Measurements from ENCODE around the gene SMIM44.
"Not testable (repeated sequence)": the region's sequence is repeated elsewhere in the genome, so short reads cannot be mapped to it uniquely, and the experiment has no call there.

The SMIM44 gene

DNA sequence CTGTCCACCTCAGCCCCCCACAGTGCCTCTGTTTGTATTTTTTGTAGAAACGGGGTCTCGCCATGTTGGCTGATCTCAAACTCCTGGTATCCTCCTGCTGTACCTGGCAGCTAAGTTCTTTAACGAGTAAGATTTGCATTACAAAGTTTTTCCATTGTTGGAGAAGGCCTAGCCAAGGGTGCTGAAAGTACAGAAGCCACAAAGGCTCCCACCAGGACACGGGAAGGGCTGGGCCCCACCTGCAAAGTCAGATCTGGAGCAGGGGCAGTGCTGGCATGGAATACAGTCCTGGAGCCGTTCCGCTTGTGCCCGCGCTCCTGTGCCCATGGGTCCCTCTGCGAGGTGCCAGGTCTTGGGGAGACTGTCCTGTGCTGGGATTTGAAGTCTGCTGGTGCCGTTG is 35.0 kb upstream of the SMIM44 start:
- no peak for DNase-seq (ENCODE audit: extremely low read depth in 1 of 2, low read depth in 1 of 2)

DNA sequence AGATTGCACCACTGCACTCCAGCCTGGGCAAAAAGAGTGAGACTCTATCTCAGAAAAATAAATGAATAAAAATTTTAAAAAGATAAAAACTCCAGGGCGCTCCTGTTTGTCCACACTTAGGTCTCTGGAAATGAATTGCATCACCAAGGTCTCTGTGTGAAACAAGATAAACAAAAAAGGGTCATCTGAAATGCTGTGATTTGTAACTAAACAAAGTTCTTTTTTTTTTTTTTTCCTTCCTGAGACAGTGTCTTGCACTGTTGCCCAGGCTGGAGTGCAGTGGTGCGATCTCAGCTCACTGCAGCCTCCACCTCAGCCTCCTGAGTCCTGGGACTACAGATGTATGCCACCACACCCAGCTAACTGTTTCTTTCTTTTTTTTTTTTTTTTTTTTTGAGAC is 34.4 kb upstream of the SMIM44 start:
- DNase-seq (ENCODE audit: extremely low read depth in 1 of 2, low read depth in 1 of 2) = no peak

DNA sequence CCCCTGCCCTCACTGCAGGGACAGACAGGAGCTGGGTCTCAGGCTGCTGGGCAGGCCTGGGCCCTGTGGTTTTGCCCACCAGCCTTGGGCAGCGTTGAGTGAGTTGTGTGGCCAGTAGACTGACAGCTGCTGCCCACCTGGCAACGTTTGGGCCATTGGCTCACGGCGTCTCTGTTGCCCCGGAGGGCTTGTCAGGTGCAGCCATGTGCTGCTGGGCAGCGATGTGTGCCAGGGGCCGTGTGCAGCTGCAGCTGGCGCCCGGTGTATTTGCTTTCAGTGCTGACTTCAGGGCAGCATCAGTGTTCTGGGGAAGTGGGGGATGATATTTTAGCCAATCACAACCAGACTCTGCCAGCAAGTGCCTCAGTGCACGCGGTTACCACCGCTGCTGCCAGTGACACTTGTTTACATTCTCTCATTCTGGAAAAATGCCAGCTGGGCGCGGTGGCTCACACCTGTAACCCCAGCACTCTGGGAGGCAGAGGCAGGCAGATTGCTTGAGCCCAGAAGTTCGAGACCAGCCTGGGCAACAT is 33.5 kb upstream of the SMIM44 start:
- no peak for DNase-seq (ENCODE audit: extremely low read depth in 1 of 2, low read depth in 1 of 2)

DNA sequence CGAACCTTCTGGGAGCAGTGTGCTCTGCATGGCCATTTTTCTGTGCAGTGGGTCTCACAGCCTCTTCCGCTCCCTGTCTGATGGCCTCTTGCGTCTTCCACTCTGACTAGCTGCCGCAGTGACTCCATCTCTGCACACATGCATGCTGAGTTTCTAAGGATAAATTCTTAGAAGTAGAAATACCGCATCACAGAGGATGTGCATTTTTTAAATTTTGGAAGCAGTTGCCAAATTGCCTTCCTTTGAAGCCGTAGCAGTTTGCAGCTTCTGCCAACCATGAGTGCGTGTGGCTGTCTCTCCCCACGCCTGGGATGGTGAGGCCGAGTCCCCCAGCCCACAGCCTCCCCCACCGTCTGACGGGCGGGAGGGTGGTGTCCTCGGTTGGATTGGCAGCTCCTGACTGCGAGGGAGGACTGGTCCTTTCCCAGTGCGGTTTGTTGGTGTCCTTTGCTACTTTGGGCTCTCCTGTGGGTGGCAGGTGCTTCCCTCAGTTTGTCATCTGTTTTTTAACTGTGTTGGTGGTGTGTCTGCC is 32.7 kb upstream of the SMIM44 start:
- DNase-seq (ENCODE audit: extremely low read depth in 1 of 2, low read depth in 1 of 2) = no peak

DNA sequence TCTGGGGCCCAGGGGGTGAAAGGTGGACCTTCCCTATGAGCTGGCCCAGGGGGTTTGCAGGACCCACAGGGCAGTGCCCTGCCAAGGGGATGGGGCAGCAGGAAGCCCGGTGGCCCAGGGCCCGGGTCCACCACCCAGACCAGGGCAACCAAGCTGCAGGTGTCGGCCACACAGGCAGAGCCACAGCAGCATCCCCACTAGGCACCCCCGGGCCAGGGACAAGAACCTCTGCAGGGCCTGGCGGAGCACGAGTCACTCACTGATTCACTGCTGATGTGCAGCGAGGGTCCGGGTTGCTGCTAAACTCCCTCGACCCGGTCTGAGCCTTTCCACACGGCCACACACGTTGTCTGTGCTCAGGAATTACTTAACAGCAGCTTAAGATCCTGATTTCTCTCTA is 31.7 kb upstream of the SMIM44 start:
- no peak for DNase-seq (ENCODE audit: extremely low read depth in 1 of 2, low read depth in 1 of 2)

DNA sequence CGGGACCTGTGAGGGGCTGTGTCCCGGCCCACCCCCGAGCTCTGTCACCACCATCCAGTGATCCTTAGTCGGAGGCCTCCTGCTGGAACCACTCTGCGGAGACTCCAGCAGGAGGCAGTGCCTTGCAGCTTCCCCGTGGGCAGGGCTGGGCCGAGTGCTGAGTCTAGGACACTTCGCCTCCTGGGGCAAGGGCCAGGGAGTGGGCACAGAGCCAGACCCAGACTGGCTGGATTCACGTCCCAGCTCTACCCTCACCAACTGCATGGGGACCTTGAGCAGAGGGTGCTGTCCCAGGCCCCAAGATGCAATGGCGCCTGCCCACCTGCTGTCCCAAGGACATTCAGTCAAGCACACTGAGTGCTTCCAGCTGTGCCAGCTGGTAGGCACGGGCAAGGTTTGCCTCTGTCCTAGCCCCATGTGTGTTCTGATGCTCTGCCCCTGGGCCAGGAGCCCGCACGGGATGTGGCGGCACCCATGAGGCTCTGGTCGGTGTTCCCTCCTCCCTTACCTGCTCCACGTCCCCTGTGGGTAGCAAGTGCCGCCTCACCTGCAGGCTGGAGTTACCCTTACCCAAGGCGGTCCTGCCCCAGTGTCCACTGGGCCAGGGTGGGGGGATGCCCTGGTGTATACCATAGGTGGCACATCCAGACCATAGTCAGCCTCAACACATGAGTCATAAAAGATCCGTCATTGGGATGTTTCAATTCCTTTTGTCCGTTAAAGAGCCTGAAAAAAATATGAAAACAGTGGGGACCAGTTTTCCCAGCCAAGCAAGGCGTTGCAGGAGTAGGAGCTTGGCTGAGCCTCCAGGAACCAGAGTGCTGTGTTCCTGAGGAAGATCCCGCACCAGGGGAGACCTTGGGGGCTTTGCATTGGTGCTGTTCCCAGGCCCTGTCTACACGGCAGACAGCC is 30.2 kb upstream of the SMIM44 start:
- DNase-seq (ENCODE audit: extremely low read depth in 1 of 2, low read depth in 1 of 2) = no peak

DNA sequence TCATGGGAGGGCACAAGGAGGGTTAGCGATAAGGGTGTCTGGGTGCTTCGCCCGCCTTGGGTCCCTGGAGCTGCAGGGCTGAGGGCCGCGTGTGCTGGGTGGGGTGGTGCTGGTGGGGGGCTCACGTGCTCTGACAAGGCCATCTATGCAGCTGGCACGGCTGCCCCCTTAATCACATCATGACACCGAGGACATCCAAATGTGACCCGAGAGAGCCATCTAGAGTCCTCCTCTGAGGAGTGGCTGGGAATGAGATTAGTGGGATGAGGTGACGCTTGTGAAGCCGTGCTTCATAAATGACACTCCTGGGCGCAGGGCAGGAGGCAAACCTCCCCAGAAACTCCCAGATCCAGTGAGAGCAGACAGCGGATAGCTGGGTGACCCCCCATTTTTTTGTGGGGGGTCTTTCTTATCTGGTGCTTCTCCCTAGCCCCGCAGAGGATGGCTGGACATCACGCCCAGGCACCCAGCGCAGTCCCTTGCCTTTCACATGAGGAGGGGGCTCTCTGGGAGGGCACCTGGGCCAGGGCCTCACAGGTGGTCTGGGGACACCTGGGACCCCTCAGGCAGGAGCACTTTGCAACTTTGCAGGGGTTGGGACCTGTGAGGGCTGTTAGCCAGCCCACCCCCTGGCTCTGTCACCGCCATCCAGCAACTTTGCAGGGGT is 29.5 kb upstream of the SMIM44 start:
- no peak for DNase-seq (ENCODE audit: extremely low read depth in 1 of 2, low read depth in 1 of 2)

DNA sequence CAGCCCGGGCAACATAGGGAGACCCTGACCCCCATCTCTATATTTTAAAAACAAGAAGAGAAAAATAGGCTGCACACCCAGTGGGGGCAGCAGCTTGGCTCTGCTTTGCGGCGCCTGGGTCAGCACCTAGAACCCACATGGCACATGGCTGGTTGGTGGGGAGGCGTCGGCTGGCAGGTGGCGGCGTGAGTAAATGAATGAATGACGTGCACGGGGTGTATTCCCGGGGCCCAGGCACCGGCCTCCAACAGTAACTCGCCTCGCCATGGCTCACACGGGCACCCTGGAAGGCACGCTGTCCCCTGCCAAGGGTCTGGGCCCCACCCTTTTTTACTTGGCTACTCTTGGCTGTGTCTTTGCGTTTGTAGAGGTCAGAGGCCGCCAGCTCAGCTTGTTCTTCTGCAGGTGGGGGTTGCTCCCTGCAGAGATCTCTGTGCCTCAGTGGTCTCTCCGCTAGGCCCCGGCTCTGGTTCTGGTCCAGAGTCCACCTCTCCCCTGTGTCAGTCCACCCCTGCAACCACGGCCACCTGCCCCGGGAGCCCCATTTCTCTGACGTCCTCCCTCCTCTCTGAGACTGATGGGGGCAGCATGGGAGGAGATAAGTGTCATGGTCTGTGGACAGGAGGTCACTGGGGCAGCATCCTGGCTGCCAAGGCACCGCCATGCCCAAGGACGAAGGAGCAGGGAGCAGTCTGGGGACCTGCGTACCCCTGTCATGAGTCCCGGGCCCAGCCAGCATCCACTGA is 28.4 kb upstream of the SMIM44 start:
- no peak for DNase-seq (ENCODE audit: extremely low read depth in 1 of 2, low read depth in 1 of 2)

DNA sequence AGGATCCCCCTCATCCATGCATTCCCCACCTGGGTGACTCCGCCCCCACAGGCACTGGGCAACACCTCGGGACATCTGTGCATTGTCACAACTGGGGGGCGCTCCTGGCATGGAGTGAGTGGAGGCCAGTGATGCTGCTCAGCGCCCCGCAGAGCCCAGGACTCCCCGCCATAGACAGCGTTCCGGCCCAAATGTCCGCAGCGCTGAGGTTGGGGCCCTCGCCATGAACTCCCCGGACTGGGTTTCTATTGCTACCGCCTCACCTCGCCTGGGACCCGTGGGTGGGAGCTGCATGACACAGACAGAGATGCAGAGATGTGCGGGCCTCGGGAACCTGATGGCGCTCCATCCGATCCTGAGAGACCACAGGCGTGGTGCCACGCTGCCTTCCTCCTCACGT is 27.5 kb upstream of the SMIM44 start:
- DNase-seq (ENCODE audit: extremely low read depth in 1 of 2, low read depth in 1 of 2) = no peak

DNA sequence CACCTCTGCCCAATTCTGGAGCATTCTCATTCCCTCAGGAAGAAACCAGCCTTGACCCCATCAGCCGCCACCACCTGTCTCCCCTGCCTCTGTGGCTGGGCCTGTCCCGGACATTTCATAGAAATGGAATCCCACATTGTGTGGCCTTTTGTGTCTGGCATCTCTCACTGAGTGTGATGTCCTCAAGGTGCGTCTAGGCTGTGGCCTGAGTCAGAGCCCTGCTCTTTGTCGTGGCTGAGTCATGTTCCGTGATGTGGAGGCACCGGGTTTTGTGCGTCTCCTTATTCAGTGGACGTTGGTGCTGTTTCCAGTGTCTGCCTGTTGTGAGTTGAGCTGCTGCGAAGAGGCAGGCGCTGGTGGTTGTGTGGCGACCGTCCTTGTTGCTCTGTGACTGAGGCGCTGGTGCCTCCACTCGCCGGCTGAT is 26.3 kb upstream of the SMIM44 start:
- peak in 1 of 2 donors; percentile 50 for DNase-seq (ENCODE audit: extremely low read depth in 1 of 2, low read depth in 1 of 2)

DNA sequence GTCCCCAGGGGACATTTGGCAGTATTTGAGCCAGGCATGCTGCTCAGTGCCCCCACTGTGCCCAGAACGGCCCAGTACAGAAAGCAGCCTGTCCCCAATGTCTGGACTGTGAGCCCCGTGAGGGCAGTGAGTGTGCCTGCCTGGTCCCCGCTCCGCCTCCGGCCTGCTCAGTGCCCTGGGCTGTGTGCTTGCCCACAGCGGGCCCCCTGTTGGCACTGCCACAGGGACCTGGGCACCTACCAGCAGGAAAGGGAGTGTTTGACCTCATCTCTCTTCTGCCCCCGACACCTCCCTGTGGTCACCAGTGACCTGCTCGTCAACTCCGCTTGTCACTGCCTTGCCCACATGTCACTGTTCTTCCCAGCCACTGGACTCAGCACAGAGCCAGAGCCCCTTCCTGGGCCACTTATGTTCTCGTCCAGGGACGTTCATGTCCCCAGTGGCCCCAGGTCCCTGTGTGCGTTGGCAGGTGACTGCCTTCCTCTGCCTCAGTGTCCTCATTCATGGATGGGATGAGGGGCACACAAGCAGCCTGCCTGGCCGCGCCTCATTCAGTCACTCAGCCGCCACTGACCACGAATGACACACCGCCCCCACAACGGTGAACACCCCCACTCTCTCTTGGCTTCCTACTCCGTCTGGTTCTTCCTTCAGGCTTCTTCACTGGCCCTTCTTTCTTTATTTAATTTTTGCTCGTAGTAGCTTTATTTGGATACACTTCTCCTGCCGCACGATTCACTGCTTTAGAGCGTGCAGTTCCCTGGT is 25.7 kb upstream of the SMIM44 start:
- no peak for DNase-seq (ENCODE audit: extremely low read depth in 1 of 2, low read depth in 1 of 2)

DNA sequence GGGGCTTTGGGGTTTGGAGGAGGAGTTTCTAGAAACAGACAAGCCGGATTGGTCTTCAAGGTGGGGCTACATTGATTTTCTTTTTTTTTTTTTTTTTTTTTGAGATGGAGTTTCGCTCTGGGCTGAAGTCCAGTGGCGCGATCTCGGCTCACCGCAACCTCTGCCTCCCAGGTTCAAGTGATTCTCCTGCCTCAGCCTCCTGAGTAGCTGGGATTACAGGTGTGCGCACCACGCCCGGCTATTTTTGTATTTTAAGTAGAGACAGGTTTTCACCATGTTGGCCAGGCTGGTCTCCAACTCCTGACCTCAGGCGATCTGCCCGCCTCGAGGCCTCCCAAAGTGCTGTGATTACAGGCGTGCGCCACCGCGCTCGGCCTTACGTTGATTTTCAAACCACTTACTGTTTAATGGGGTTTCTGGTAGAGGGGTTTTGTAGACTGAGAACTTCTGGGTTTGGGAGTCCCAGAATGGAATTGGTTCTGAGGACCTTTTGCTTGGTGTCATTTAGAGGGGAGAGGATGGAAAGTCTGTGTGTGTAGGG is 24.9 kb upstream of the SMIM44 start:
- not testable (repeated sequence) for DNase-seq (ENCODE audit: extremely low read depth in 1 of 2, low read depth in 1 of 2)

DNA sequence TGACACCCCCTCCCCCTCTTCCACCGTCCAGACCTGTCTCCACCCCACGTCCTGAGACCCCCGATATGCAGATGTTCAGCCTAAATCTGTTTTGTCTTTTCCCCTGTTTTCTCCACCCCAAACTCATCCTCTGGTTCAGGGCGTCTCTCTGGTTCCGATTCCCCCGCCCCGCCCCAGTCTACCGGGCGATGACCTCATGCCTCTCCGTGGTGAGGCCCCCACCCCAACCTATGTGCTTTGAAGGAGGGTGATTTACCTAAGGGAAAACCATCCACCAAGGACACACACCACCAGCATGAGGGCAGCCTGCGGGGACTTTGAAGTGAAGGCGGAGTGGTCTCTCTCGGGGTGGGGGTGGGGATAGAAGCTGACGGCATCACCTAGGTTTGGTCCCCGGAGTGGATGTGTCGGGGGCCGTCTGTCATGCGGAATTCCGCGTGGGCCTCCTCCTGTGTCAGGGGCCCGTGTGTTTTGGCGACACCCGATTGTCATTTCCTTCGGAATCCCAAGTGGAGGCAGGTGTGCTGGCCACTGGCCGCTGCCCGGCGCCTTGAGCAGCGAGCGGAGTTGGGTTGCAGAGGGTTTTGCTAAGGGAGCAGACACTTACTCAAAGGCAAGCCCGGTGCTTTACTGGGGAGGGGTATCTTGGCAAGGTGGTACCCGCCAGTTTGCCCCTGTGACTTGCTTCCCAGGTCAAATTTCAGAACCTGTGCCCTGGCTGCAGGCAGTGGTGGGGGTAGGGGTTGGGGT is 24.3 kb upstream of the SMIM44 start:
- no peak for DNase-seq (ENCODE audit: extremely low read depth in 1 of 2, low read depth in 1 of 2)

DNA sequence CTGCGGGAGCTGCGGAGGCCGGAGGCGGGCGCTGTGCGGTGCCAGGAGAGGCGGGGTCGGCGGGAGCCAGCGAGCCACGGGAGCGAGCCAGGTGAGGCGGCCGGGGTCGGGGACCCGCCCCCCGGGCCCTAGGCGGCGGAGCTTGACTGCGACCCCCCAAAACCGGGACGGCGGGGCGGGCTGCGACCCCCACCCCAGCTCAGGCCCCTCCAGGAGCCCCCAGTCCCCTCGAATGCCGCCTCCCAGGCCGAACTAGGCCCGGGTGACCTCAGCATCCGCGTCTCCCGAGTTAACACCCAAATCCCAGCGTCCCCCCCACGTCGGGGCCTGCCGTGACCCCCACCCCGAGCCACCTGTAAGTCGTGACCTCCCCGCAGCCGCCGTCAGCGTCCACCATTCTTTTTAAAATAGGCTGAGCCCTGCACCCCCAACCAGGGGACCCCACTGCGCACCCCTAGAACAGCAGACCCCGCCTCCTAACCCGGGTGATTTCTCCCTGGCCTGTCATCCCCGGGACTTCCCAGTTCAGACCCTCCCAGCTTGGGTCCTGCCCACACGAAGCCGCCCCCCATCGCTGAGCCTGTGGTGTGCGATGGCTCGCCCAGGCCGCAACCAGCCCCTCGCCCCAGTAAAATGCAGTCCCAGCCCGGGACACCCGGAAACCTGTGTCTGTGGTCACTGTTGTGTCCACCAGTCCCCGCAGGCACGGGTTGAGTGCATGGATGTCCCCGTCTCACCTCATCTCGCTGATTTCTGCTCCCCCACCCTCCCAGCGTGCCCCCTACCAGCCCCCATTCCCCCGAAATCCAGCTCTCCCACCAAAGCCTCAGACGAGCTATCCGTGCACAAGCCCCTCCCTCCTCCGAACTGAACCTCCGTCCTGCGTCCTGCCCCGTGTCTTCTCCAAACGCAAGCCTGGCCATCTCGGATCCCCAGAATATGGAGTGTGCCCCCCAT is 23.4 kb upstream of the SMIM44 start:
- no peak for DNase-seq (ENCODE audit: extremely low read depth in 1 of 2, low read depth in 1 of 2)

DNA sequence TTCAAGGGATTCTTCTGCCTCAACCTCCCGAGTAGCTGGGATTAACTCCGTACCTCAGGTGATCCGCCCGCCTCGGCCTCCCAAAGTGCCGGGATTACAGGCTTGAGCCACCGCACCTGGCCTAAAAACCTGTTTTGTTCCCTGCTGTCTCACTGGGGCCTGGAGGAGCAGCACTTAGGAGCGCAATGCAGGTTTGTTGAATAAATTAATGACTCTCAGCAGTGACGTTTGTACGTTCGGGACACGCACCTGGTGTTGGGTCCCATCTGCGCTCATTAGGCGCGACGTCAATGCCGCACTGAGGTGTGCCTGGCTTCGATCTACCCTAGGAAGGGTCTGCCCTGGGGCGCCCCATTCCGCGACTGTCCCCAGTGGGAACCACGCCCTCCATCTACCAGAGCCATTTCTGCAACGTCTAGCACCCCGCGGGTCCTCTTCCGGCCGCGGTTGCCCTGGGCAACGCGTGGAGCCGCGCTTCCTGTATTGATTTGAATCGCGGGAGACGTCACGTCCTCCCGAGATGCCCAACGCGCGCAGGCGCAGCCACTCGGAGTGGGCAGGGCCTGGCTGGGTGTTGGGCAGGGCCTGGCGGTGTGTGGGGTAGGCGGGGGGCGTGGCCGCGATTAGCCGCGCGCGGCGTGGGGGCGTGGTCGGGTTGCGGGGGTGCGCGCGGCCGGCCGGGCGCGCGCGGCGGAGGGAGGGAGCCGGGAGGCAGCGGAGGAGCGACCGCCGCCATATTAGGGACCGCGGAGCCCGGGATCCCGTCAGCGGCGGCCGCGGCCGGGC is 22.6 kb upstream of the SMIM44 start, which contains the start of gene FZR1:
TSS of gene FZR1 (plus strand) at position 714 of the 786 bp plus-strand sequence. CDS start 16,679 bp downstream, outside the sequence.
- DNase-seq (ENCODE audit: extremely low read depth in 1 of 2, low read depth in 1 of 2) = peak; percentile 98 to 99

DNA sequence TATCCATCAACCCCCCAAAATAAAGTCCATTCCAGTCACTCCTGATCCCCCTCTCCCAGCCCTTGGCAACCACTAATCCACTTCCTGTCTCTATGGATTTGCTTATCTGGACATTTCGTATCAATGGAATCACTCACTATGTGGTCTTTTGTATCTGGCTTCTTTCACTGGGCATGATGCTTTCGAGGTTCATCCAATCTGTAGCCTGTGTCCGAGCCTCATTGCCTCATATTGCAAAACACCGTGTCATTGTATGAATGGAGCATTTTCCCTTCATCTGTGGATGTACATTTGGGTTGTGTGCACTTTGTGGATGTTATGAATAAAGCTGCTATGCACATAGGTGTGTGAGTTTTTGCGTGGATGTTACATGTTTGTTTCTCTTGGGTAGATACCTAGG is 21.5 kb upstream of the SMIM44 start:
- no peak for DNase-seq (ENCODE audit: extremely low read depth in 1 of 2, low read depth in 1 of 2)

DNA sequence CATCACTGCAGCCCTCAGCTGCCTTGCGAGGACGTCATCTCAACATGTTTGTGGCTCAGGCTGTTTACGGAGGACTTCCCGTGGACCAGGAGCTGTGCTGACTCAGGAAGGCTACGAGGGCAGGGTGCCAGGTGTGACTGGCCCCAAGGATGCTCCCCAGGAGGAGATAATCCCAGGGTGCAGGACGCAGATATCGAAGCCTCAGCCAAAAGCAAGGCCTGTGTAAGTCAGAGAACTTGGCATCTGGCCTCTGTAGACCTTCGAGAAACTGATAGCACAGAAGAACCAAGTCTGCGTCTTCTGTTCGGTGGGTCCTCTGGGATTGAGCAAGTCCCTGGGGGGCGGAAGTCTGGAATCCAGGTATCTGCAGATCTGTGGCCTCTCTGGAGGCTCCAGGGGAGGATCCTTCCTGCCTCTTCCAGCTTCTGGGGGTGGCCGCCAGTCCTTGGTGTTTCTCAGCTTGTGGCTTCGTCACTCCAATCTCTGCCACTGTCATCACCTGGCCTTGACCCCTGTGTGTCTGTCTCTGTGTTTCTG is 19.9 kb upstream of the SMIM44 start:
- no peak for DNase-seq (ENCODE audit: extremely low read depth in 1 of 2, low read depth in 1 of 2)

Measured in stimulated activated CD8-positive, alpha-beta memory T cell treated with anti-CD3 and anti-CD28 coated beads, Interleukin-7, amount 100 ng/mL, for 48 hours (primary cell).